Jurkat, Clone E6-1 (cell line): ENCODE measurements around the gene PTPN22.
"Not testable (repeated sequence)": the region's sequence is repeated elsewhere in the genome, so short reads cannot be mapped to it uniquely, and the experiment has no call there.

ENCODE experiments used
- DNase-seq: peaks from one replicate; pipeline ENCODE4 v3.0.0-alpha.2; 2011; ENCODE audit warnings: low read depth, low spot score
- H3K4me3 ChIP-seq: 2 replicates; pipeline ENCODE4 v1.5.1; 2011; ENCODE audit warnings: mild to moderate bottlenecking, low read length, control low read depth, moderate library complexity

PTPN22 gene

GRCh38 chr1:113857776-113858175 is 13.7 kb downstream of the PTPN22 start:
- DNase-seq, result no peak
- no peak overlapping the region for H3K4me3 ChIP-seq

- no peak overlapping the region for H3K4me3 ChIP-seq
- no peak for DNase-seq
Measured at GRCh38 chr1:113856401-113856790, 15.1 kb downstream of the PTPN22 start.

GRCh38 chr1:113855630-113856400 is 15.7 kb downstream of the PTPN22 start:
- no peak for DNase-seq
- no peak overlapping the region for H3K4me3 ChIP-seq

GRCh38 chr1:113854234-113854633 is 17.3 kb downstream of the PTPN22 start:
- no peak overlapping the region for H3K4me3 ChIP-seq
- DNase-seq, result no peak

GRCh38 chr1:113852694-113853093 is 18.8 kb downstream of the PTPN22 start:
- DNase-seq, H3K4me3 ChIP-seq: not testable (repeated sequence)

GRCh38 chr1:113850127-113850796 is 21.2 kb downstream of the PTPN22 start:
- no peak for DNase-seq
- H3K4me3 ChIP-seq, result no peak overlapping the region

GRCh38 chr1:113849072-113849471 is 22.4 kb downstream of the PTPN22 start:
- no peak overlapping the region for H3K4me3 ChIP-seq
- no peak for DNase-seq

GRCh38 chr1:113846391-113847035 is 25.0 kb downstream of the PTPN22 start:
- no peak for DNase-seq
- H3K4me3 ChIP-seq, result no peak overlapping the region

- no peak for DNase-seq
- H3K4me3 ChIP-seq, result no peak overlapping the region
Measured at GRCh38 chr1:113836534-113836933, 35.0 kb downstream of the PTPN22 start.

GRCh38 chr1:113835686-113836290 is 35.7 kb downstream of the PTPN22 start:
- no peak overlapping the region for H3K4me3 ChIP-seq
- peak; percentile 57 for DNase-seq

GRCh38 chr1:113834716-113835115 is 36.8 kb downstream of the PTPN22 start:
- no peak for DNase-seq
- no peak overlapping the region for H3K4me3 ChIP-seq

GRCh38 chr1:113830039-113830438 is 41.5 kb downstream of the PTPN22 start:
- no peak for DNase-seq
- no peak overlapping the region for H3K4me3 ChIP-seq

- no peak overlapping the region for H3K4me3 ChIP-seq
- DNase-seq, result no peak
Measured at GRCh38 chr1:113821916-113822315, 49.6 kb downstream of the PTPN22 start.

- DNase-seq, result no peak
- no peak overlapping the region for H3K4me3 ChIP-seq
Measured at GRCh38 chr1:113818578-113818977, 52.9 kb downstream of the PTPN22 start.

GRCh38 chr1:113813218-113813617 is 58.3 kb downstream of the PTPN22 start:
- DNase-seq, result no peak
- H3K4me3 ChIP-seq, result no peak overlapping the region

GRCh38 chr1:113812661-113813135 is 58.8 kb downstream of the PTPN22 start:
- DNase-seq, result no peak

GRCh38 chr1:113811888-113812660 is 59.4 kb downstream of the PTPN22 start, which contains the start of gene RSBN1:
Gene RSBN1, minus strand, starts transcription at chr1:113812476. Its CDS starts 64 bp downstream, at chr1:113812412.
- peak; percentile 98 for DNase-seq

More at GRCh38 chr1:113812661-113813135, 58.8 kb downstream of the PTPN22 start:
- peak overlapping the region; percentile 79 for H3K4me3 ChIP-seq

GRCh38 chr1:113811156-113811887 is 60.2 kb downstream of the PTPN22 start:
- H3K4me3 ChIP-seq, result peak overlapping the region; percentile 79
- DNase-seq, result peak; percentile 21

More at GRCh38 chr1:113811888-113812660, 59.4 kb downstream of the PTPN22 start, which contains the start of gene RSBN1:
- peak within 1 kb of the TSS; percentile 79 for H3K4me3 ChIP-seq
